Esophagus (tissue), 2 donors: Measurements from ENCODE around the gene PRR11. TPM values are rescaled to one million over a fixed set of nuclear protein-coding genes. Genes with fewer than 3 reads are reported as not detected.
"Not testable (repeated sequence)": the region's sequence is repeated elsewhere in the genome, so short reads cannot be mapped to it uniquely, and the experiment has no call there.

ENCODE experiments used
- H3K27ac ChIP-seq, 2 donors: one replicate each; pipeline ENCODE4 v1.5.1; 2013; ENCODE audit warnings: low read depth in 2 of 2, mild to moderate bottlenecking in 2 of 2, inconsistent platforms in 1 of 2, low read length in 1 of 2, moderate library complexity in 1 of 2
- H3K27me3 ChIP-seq, 2 donors: one replicate each; pipeline ENCODE4 v1.6.1; 2013; ENCODE audit warnings: low read length in 2 of 2, control low read depth in 1 of 2, mild to moderate bottlenecking in 1 of 2; ENCODE audit not compliant: insufficient read depth in 2 of 2, control insufficient read depth in 1 of 2
- H3K36me3 ChIP-seq, 2 donors: one replicate each; pipeline ENCODE4 v1.6.1; 2013; ENCODE audit warnings: low read length in 1 of 2; ENCODE audit not compliant: control insufficient read depth in 2 of 2, insufficient read depth in 2 of 2
- H3K4me1 ChIP-seq, 2 donors: one replicate each; pipeline ENCODE4 v1.6.1; 2013; ENCODE audit warnings: low read length in 1 of 2; ENCODE audit not compliant: control insufficient read depth in 2 of 2, insufficient read depth in 2 of 2
- H3K4me3 ChIP-seq, 2 donors: one replicate each; pipeline ENCODE4 v1.5.1; 2013; ENCODE audit warnings: low read length in 2 of 2, mild to moderate bottlenecking in 2 of 2, low read depth in 1 of 2, moderate library complexity in 1 of 2
- H3K9me3 ChIP-seq, 2 donors: one replicate each; pipeline ENCODE4 v1.6.1; 2013; ENCODE audit warnings: mild to moderate bottlenecking in 2 of 2, low read depth in 1 of 2, low read length in 1 of 2, moderate library complexity in 1 of 2; ENCODE audit not compliant: control insufficient read depth in 2 of 2, insufficient read depth in 1 of 2
- WGBS, 2 donors: extraction: QIAGEN DNeasy Blood & Tissue Kit; methylation state at CpG; one replicate each; pipeline ENCODE4 v1.1.7; 2013; 5-methylcytosine and 5-hydroxymethylcytosine counted together
- polyA plus RNA-seq, 2 donors: library from polyadenylated mRNA; stranded (reverse); fragments of 200-250 nt; gene quantifications; one replicate each; pipeline ENCODE4 v1.2.3, GENCODE V29; 2013
- donor health status: healthy with polysubstance abuse.
- donor health status: Bipolar disorder and iron deficiency.

PRR11 gene
- polyA plus RNA-seq, 2 donors, result 2.7 to 4.4 TPM

DNA sequence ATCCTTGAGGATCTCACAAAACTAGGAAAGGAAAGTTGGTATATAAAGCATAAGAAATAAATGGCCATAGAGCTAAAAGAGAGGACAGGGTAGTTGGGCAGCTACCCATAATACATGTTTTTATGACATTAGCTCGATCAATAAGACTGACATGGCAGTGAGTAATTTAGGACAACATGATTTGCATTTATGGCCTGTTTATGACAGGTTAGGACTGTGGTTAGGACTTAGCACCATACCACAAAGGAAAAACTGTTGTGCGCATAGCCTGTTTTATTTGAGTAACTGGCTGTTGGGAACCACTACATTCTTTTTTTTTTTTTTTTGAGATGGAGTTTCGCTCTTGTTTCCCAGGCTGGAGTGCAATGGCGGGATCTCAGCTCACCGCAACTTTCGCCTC is 30.9 kb upstream of the PRR11 start:
- no peaks in the 10 kb centered on the region for H3K27me3 ChIP-seq
- WGBS, 2 donors, result 91 to 96% methylated on average over 6 of the region's 6 CpGs
- no peak overlapping the region for H3K4me3 ChIP-seq
- H3K27ac ChIP-seq, result no peak overlapping the region
- no peaks in the 10 kb centered on the region for H3K9me3 ChIP-seq
- H3K36me3 ChIP-seq, result no peaks in the 10 kb centered on the region
- H3K4me1 ChIP-seq, result no peaks in the 10 kb centered on the region

- H3K27ac ChIP-seq, result no peak overlapping the region
- no peaks in the 10 kb centered on the region for H3K4me1 ChIP-seq
- H3K36me3 ChIP-seq, result no peaks in the 10 kb centered on the region
- H3K9me3 ChIP-seq, result no peaks in the 10 kb centered on the region
- H3K4me3 ChIP-seq, result no peak overlapping the region
- 59 to 74% methylated on average over 3 of the region's 3 CpGs for WGBS, 2 donors
- H3K27me3 ChIP-seq, result no peaks in the 10 kb centered on the region
These were observed 28.6 kb upstream of the PRR11 start for GRCh38 chr17:59126809-59127417.

DNA sequence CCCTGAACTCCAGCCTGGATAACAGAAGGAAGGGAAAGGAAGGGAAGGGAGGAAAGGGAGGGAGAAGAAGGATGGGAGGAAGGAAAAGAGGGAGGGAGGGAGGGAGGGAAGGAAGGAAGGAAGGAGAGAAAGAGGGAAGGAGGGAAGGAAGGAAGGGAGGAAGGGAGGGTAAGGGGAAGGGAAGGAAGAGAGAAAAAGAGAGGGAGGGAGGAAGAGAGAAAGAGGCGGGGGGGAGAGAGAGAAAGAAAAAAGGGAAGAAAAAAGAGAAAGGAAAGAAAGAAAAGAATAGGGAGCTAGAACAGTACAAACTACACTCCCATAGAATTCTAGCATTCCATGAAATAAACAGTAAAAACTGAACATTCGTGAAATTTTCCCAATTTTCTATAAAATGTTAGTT is 25.7 kb upstream of the PRR11 start:
- WGBS, 2 donors, result 50 to 72% methylated on average over 2 of the region's 2 CpGs
- Histone ChIP-seq H3K36me3 (no peaks in the 10 kb centered on the region), H3K4me1 (no peaks in the 10 kb centered on the region), H3K27me3 (no peaks in the 10 kb centered on the region), H3K9me3 (no peaks in the 10 kb centered on the region), H3K27ac (no peak overlapping the region), H3K4me3 (no peak overlapping the region)

DNA sequence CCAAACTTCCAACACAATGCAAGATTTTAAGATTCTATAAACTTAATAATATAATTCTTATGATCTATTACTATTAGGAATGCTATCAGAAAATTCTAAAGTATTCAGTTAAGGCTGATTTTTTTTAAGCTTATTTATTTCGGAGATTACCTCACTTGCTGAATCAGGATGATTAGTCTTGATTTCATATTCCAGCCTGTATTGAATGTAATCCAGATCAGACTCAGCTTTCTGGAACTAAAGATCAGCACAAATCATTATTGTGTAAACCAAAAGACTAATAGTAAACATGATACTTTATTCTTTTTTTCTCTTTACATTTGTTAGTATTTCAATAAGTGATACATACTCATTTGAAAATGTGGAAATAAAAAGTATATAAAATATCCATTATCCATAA is 24.4 kb upstream of the PRR11 start:
- H3K36me3 ChIP-seq, result no peaks in the 10 kb centered on the region
- 68 to 76% methylated on average over 1 of the region's 1 CpG for WGBS, 2 donors
- H3K4me3 ChIP-seq, result no peak overlapping the region
- H3K27ac ChIP-seq, result no peak overlapping the region
- no peaks in the 10 kb centered on the region for H3K4me1 ChIP-seq
- no peaks in the 10 kb centered on the region for H3K9me3 ChIP-seq
- H3K27me3 ChIP-seq, result no peaks in the 10 kb centered on the region

DNA sequence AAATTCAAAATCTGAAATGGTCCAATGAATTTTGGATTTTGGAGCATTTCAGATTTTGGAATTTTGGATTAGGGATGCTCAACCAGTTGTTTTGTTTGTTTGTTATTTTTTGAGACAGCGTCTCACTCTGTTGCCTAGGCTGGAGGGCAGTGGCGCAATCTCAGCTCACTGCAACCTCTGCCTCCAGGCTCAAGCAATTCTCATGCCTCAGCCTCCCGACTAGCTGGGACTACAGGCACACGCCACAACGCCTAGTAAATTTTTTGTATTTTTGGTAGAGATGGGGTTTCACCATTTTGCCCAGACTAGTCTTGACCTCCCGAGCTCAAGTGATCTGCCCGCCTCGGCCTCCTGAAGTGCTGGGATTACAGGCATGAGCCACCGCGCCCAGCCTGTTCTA is 17.2 kb upstream of the PRR11 start:
- WGBS, 2 donors, result 89 to 94% methylated on average over 10 of the region's 10 CpGs
- not testable (repeated sequence) for H3K4me3 ChIP-seq, H3K4me1 ChIP-seq, H3K9me3 ChIP-seq, H3K36me3 ChIP-seq, H3K27ac ChIP-seq, H3K27me3 ChIP-seq

DNA sequence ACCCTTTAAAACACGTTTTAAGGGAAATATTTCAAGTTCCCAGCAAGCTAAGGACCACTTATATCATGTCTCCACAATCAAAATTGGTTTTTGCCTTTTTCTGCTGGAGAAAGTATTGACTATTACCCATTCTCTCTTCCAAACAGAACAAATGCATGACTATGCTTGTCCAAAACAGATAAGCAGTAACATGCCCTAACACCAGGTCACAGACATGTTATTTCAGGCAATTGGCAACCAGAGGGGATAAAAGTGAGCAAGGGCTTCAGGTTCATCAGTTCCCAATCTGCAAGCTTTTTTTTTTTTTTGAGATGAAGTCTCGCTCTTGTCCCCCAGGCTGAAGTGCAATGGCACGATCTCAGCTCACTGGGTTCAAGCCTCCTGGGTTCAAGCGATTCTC is 15.6 kb upstream of the PRR11 start:
- 52 to 78% methylated on average over 4 of the region's 4 CpGs for WGBS, 2 donors
- Histone ChIP-seq H3K36me3 (no peaks in the 10 kb centered on the region), H3K27me3 (no peaks in the 10 kb centered on the region), H3K4me1 (no peaks in the 10 kb centered on the region), H3K9me3 (no peaks in the 10 kb centered on the region), H3K4me3 (no peak overlapping the region), H3K27ac (no peak overlapping the region)

DNA sequence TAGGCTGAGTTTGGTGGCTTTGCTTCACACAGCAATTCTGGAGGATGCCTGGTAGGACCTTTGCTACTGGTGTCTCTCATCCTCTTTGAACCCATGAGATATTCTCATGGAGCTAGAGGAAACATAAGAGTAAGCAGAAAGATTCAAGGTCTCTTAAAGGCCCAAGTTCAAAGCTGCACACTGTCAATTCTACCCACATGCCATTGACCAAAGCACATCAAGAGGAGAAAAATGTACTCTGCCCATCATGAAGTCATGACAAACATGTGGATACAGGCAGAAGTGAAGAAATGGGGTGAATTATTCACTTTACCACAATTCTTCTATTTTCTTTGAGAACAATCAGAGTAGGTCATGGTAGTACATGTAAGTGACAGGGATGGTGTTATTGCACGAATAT is 13.7 kb upstream of the PRR11 start:
- H3K27ac ChIP-seq, result no peak overlapping the region
- no peaks in the 10 kb centered on the region for H3K4me1 ChIP-seq
- H3K9me3 ChIP-seq, result no peaks in the 10 kb centered on the region
- WGBS, 2 donors, result 90 to 94% methylated on average over 1 of the region's 1 CpG
- H3K4me3 ChIP-seq, result no peak overlapping the region
- H3K27me3 ChIP-seq, result no peaks in the 10 kb centered on the region
- H3K36me3 ChIP-seq, result no peaks in the 10 kb centered on the region

- WGBS, 2 donors, result 93 to 95% methylated on average over 4 of the region's 4 CpGs
These were observed 9.9 kb upstream of the PRR11 start for GRCh38 chr17:59145571-59146096.

DNA sequence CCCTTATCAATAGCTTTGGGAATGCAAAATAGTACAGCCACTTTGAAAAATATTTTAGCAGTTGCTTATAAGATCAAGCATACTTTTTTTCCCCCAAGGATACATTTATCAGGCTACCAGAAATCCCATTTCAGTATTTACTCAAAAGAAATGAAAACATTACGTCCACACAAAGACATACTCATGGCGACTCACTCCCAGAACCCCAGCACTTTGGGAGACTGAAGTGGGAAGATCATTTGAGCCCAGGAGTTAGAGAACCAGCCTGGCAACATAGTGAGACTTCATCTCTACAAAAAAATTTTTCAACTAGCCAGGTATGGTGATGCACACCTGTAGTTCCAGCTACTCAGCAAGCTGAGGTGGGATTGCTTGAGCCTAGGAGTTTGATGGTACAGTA is 6.5 kb upstream of the PRR11 start:
- WGBS, 2 donors, result 73 to 79% methylated on average over 2 of the region's 2 CpGs
- Histone ChIP-seq H3K4me3 (no peak overlapping the region), H3K4me1 (no peaks in the 10 kb centered on the region), H3K27me3 (no peaks in the 10 kb centered on the region), H3K27ac (no peak overlapping the region), H3K36me3 (no peaks in the 10 kb centered on the region), H3K9me3 (no peaks in the 10 kb centered on the region)

More at GRCh38 chr17:59145571-59146096, 9.9 kb upstream of the PRR11 start:
- H3K27ac ChIP-seq, result no peak overlapping the region
- H3K4me1 ChIP-seq, result no peaks in the 10 kb centered on the region
- no peaks in the 10 kb centered on the region for H3K9me3 ChIP-seq
- H3K27me3 ChIP-seq, result no peaks in the 10 kb centered on the region
- H3K36me3 ChIP-seq, result no peaks in the 10 kb centered on the region
- no peak overlapping the region for H3K4me3 ChIP-seq

- Histone ChIP-seq H3K4me3 (no peak overlapping the region), H3K9me3 (no peaks in the 10 kb centered on the region), H3K27ac (no peak overlapping the region), H3K27me3 (no peaks in the 10 kb centered on the region), H3K4me1 (no peaks in the 10 kb centered on the region), H3K36me3 (no peaks in the 10 kb centered on the region)
- 83 to 85% methylated on average over 5 of the region's 5 CpGs for WGBS, 2 donors
These were observed 5.6 kb upstream of the PRR11 start for GRCh38 chr17:59149841-59150511.
